ENCODE data around the gene SYK. TPM values are rescaled to one million over a fixed set of nuclear protein-coding genes. Genes with fewer than 3 reads are reported as not detected.

The SYK gene
- total and polyA plus RNA-seq, 2 donors (not counting 1 experiment from before 2014, with no cell fraction given) = 60.3 to 242 TPM

DNA sequence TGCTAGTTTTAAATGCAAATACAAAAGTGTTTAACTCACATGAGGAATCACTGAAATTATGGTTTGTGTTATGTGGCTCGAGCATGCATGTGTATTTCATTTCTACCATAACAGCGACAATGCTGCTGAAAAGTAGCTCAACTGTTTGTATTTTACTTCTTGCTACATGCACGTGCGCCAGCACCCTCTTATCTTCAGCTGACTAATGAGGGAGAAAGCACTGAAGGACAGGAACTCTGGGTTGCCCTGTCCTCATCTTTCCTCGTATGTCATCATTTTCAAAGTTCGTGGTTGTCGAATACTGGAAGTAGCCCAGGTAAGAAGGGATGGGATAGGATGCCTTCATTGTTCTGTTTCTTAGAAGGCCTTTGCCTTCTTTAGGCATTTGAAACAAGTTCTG, 120.3 kb downstream of the SYK start:
- ChIA-PET CTCF (interaction anchor here (0.7 to 1.1 kb wide), 2 partner anchors 504 to 805 kb away, joined by 3 to 5 read pairs; no protein-coding TSS in a partner anchor), POLR2A (no interaction called here)
- DNase-seq (no peak), ATAC-seq (ENCODE audit: low read depth) (no peak)
- Histone ChIP-seq H3K36me3 (replicated peaks in 1 of 2; ENCODE audit: control extremely low read depth in 1 of 2, control insufficient read depth in 1 of 2, extremely low read depth in 1 of 2, insufficient read depth in 2 of 2, low read length in 1 of 2) (no peaks in the 10 kb centered on the region), H3K4me3 (ENCODE audit: control extremely low read depth in 1 of 5, extremely low read depth in 1 of 5, insufficient read depth in 1 of 5, low read depth in 2 of 5, low read length in 4 of 5) (no peak overlapping the region), H2AFZ (ENCODE audit: insufficient read depth, low read depth, low read length, poor library complexity, severe bottlenecking) (no peak overlapping the region), H3K79me2 (ENCODE audit: control insufficient read depth, insufficient read depth, low read length) (no peaks in the 10 kb centered on the region), H3K9me3 (ENCODE audit: control extremely low read depth in 1 of 3, control insufficient read depth in 2 of 3, insufficient read depth in 1 of 3, low read length in 2 of 3) (no peaks in the 10 kb centered on the region), H3K27me3 (replicated peaks in 1 of 4; ENCODE audit: control extremely low read depth in 1 of 4, control insufficient read depth in 3 of 4, insufficient read depth in 4 of 4, low read length in 3 of 4) (peaks cover 0 to 7% (median 1%) of the 10 kb centered on the region in 4 experiments), H3K4me2 (replicated peaks; ENCODE audit: low read depth, low read length, poor library complexity, severe bottlenecking) (no peak overlapping the region), H3K4me1 (ENCODE audit: control insufficient read depth in 2 of 2, insufficient read depth in 2 of 2, low read length in 2 of 2) (peaks cover 12 to 14% of the 10 kb centered on the region in 2 donors), H4K20me1 (ENCODE audit: control insufficient read depth, insufficient read depth, low read length, poor library complexity, severe bottlenecking) (no peaks in the 10 kb centered on the region), H3K9ac (ENCODE audit: low read length) (no peak overlapping the region), H3K27ac (ENCODE audit: low read length in 2 of 2) (no peak overlapping the region)
- Mint-ChIP-seq H3K9me3 (ENCODE audit: insufficient read depth) (no peaks in the 10 kb centered on the region), H3K4me1 (peaks cover 12% of the 10 kb centered on the region), H3K27ac (no peak overlapping the region), H3K4me3 (no peak overlapping the region), H3K27me3 (peaks cover 12% of the 10 kb centered on the region)
- intact Hi-C loops (cut with micrococcal nuclease) = no loop called here
- 100% methylated on average over 4 of the region's 7 CpGs for WGBS (ENCODE audit: insufficient coverage)
- no peak for TF ChIP-seq EZH2 (IDR thresholded peaks at IDR 0.05; ENCODE audit: borderline replicate concordance, insufficient read depth, low read depth, low read length, poor library complexity, severe bottlenecking)
- TF ChIP-seq, protein P1, sequence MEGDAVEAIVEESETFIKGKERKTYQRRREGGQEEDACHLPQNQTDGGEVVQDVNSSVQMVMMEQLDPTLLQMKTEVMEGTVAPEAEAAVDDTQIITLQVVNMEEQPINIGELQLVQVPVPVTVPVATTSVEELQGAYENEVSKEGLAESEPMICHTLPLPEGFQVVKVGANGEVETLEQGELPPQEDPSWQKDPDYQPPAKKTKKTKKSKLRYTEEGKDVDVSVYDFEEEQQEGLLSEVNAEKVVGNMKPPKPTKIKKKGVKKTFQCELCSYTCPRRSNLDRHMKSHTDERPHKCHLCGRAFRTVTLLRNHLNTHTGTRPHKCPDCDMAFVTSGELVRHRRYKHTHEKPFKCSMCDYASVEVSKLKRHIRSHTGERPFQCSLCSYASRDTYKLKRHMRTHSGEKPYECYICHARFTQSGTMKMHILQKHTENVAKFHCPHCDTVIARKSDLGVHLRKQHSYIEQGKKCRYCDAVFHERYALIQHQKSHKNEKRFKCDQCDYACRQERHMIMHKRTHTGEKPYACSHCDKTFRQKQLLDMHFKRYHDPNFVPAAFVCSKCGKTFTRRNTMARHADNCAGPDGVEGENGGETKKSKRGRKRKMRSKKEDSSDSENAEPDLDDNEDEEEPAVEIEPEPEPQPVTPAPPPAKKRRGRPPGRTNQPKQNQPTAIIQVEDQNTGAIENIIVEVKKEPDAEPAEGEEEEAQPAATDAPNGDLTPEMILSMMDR (IDR thresholded peaks at IDR 0.05) = no peak

DNA sequence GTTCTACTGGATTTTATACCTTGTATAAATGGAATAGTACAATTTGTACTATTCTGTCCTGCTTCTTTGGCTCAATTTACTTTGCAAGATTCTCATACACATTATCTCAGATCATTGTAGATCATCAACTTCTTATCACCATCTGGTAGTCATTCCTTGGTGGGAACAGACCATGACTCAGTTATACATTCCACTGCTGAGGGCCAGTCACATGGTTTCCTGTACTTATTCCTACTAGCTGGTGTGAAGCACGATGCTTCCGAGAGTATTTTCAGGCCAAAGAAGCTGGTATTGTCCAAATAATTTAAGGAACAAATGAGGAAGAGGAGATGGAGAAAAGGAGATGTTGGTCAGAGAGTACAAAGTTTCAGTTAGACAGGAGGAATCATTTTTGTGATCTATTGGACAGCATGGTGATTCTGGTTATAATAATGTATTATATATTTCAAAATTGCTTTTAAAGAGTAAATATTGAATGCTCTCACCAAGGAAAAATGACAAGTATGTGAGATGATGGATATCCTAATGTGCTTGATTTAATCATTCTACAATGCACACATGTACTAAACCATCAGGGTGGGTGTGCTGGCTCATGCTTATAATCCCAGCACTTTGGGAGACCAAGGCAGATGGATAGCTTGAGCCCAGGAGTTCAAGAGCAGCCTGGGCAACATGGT, 124.1 kb downstream of the SYK start:
- ChIA-PET POLR2A (interaction anchor here (0.6 to 0.7 kb wide), 2 partner anchors 120 to 792 kb away, joined by 3 to 4 read pairs; no protein-coding TSS in a partner anchor), CTCF (interaction anchor here (2.6 kb wide), 1 partner anchor 10 kb away, joined by 16 read pairs; no protein-coding TSS in a partner anchor)
- intact Hi-C loops (cut with micrococcal nuclease) = no loop called here
- Histone ChIP-seq H3K79me2 (ENCODE audit: control insufficient read depth, insufficient read depth, low read length) (no peaks in the 10 kb centered on the region), H3K36me3 (replicated peaks in 1 of 2; ENCODE audit: control extremely low read depth in 1 of 2, control insufficient read depth in 1 of 2, extremely low read depth in 1 of 2, insufficient read depth in 2 of 2, low read length in 1 of 2) (no peaks in the 10 kb centered on the region), H3K4me2 (replicated peaks; ENCODE audit: low read depth, low read length, poor library complexity, severe bottlenecking) (no peak overlapping the region), H3K9me3 (ENCODE audit: control extremely low read depth in 1 of 3, control insufficient read depth in 2 of 3, insufficient read depth in 1 of 3, low read length in 2 of 3) (no peaks in the 10 kb centered on the region), H3K27ac (ENCODE audit: low read length in 2 of 2) (no peak overlapping the region), H3K4me1 (ENCODE audit: control insufficient read depth in 2 of 2, insufficient read depth in 2 of 2, low read length in 2 of 2) (peaks cover 12 to 14% of the 10 kb centered on the region in 2 donors), H3K4me3 (ENCODE audit: control extremely low read depth in 1 of 5, extremely low read depth in 1 of 5, insufficient read depth in 1 of 5, low read depth in 2 of 5, low read length in 4 of 5) (no peak overlapping the region), H4K20me1 (ENCODE audit: control insufficient read depth, insufficient read depth, low read length, poor library complexity, severe bottlenecking) (no peaks in the 10 kb centered on the region), H3K9ac (ENCODE audit: low read length) (no peak overlapping the region), H3K27me3 (replicated peaks in 1 of 4; ENCODE audit: control extremely low read depth in 1 of 4, control insufficient read depth in 3 of 4, insufficient read depth in 4 of 4, low read length in 3 of 4) (peaks cover 0 to 7% (median 1%) of the 10 kb centered on the region in 4 experiments), H2AFZ (ENCODE audit: insufficient read depth, low read depth, low read length, poor library complexity, severe bottlenecking) (no peak overlapping the region)
- 100% methylated on average over 1 of the region's 2 CpGs for WGBS (ENCODE audit: insufficient coverage)
- Mint-ChIP-seq H3K27me3 (peaks cover 12% of the 10 kb centered on the region), H3K27ac (no peak overlapping the region), H3K4me1 (peaks cover 12% of the 10 kb centered on the region), H3K9me3 (ENCODE audit: insufficient read depth) (no peaks in the 10 kb centered on the region), H3K4me3 (no peak overlapping the region)
- TF ChIP-seq, protein P1 (IDR thresholded peaks at IDR 0.05) = no peak
- TF ChIP-seq EZH2 (IDR thresholded peaks at IDR 0.05; ENCODE audit: borderline replicate concordance, insufficient read depth, low read depth, low read length, poor library complexity, severe bottlenecking) = no peak
- DNase-seq (no peak), ATAC-seq (ENCODE audit: low read depth) (no peak)

All from B cell (primary cell).